ENCODE measurements around the gene SIGLEC7. TPM values are rescaled to one million over a fixed set of nuclear protein-coding genes. Genes with fewer than 3 reads are reported as not detected.

The SIGLEC7 gene
- polyA plus RNA-seq, 1 experiment: not detected

DNA sequence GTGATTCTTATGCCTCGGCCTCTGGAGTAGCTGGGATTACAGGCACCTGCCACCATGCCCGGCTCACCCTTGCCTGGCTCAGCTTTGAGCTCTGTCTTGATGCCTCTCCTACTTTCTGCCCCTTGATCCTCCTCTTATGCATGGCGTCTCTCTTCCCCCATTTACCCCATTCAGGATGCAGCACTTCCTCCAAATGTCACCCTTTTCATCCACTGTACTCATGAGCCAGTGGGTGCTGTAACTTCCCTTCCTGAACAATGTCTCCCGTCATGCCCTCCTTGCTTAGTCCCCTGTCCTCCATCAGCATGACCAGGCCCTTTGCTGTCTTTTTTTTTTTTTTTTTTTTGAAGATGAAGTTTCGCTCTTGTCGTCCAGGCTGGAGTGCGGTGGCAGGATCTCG, 20.8 kb upstream of the SIGLEC7 start:
- ChIA-PET CTCF (no interaction called here), POLR2A (no interaction called here)
- no peak overlapping the region for H3K27ac ChIP-seq (ENCODE audit: low read depth, low read length)
- H3K27me3 ChIP-seq (ENCODE audit: control insufficient read depth, insufficient read depth, low read length): no peaks in the 10 kb centered on the region
- no peaks in the 10 kb centered on the region for H3K9me3 ChIP-seq (ENCODE audit: control insufficient read depth, insufficient read depth, low read length)
- no peak for DNase-seq (ENCODE audit: low read depth, low spot score)
- TF ChIP-seq, protein P1, sequence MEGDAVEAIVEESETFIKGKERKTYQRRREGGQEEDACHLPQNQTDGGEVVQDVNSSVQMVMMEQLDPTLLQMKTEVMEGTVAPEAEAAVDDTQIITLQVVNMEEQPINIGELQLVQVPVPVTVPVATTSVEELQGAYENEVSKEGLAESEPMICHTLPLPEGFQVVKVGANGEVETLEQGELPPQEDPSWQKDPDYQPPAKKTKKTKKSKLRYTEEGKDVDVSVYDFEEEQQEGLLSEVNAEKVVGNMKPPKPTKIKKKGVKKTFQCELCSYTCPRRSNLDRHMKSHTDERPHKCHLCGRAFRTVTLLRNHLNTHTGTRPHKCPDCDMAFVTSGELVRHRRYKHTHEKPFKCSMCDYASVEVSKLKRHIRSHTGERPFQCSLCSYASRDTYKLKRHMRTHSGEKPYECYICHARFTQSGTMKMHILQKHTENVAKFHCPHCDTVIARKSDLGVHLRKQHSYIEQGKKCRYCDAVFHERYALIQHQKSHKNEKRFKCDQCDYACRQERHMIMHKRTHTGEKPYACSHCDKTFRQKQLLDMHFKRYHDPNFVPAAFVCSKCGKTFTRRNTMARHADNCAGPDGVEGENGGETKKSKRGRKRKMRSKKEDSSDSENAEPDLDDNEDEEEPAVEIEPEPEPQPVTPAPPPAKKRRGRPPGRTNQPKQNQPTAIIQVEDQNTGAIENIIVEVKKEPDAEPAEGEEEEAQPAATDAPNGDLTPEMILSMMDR (IDR thresholded peaks at IDR 0.05; ENCODE audit: low read depth, low read length): no peak
- H3K4me3 ChIP-seq (ENCODE audit: low read depth, low read length): no peak overlapping the region

DNA sequence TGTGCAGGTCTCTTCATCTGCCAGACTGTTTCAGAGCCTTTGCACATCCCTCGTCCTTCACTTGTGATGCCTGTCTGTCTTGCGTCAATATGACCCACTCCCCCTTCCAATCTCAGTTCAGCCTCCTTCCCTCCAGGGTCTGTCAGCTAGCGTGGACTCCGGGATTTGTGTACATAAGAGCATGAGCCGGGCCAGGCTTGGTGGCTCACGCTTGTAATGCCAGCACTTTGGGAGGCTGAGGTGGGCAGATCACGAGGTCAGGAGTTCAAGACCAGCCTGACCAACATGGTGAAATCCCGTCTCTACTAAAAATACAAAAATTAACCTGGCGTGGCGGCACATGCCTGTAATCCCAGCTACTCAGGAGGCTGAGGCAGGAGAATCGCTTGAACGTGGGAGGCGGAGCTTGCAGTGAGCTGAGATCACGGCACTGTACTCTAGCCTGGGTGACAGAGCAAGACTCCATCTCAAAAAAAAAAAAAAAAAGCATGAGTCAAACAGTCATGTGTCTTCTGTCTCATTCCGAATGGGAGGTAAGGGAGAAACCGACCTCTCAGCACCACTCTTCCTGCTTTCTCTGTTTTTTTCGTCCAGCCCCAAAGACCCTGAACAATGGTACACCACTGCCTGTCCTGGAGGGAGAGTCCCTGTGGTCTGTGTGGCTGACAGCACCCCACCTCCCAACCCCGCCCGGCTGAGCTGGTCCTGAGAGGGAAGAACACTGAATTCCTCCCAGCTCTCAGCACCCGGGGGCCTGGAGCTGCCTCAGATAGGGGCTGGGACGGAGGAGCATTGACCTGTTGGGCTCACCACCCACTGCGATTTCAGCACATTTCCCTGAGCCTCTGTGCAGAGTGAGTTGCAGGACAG, 19.8 kb upstream of the SIGLEC7 start:
- ChIA-PET POLR2A (interaction anchor here (0.6 kb wide), 1 partner anchor 70 kb away, joined by 3 read pairs; no protein-coding TSS in a partner anchor), CTCF (no interaction called here)
- Histone ChIP-seq H3K27ac (ENCODE audit: low read depth, low read length) (no peak overlapping the region), H3K9me3 (ENCODE audit: control insufficient read depth, insufficient read depth, low read length) (no peaks in the 10 kb centered on the region), H3K27me3 (ENCODE audit: control insufficient read depth, insufficient read depth, low read length) (no peaks in the 10 kb centered on the region), H3K4me3 (ENCODE audit: low read depth, low read length) (no peak overlapping the region)
- TF ChIP-seq, protein P1 (IDR thresholded peaks at IDR 0.05; ENCODE audit: low read depth, low read length): no peak
- no peak for DNase-seq (ENCODE audit: low read depth, low spot score)

DNA sequence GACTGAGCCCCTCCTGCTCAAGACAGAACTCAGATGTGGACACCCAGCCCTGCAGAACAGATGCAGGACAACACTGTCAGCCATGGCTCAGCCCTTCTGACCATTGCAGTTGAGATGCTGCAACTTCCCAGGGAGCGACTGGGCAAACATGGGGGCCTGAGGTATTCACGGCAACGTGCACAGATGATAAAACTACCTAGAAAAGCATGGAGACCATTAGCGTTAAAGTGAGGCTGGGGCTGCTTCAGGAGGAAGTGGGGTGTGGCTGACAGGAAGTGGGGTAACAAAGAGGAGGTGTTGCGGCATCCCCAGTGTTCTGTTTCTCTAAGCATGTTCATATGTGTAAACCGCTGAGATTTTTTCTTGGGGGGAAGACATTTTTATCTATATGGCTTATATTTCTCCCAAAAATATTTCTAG, 18.7 kb upstream of the SIGLEC7 start:
- Histone ChIP-seq H3K9me3 (ENCODE audit: control insufficient read depth, insufficient read depth, low read length) (no peaks in the 10 kb centered on the region), H3K27ac (ENCODE audit: low read depth, low read length) (no peak overlapping the region), H3K27me3 (ENCODE audit: control insufficient read depth, insufficient read depth, low read length) (no peaks in the 10 kb centered on the region), H3K4me3 (ENCODE audit: low read depth, low read length) (no peak overlapping the region)
- POLR2A ChIA-PET: no interaction called here
- CTCF ChIA-PET: no interaction called here
- TF ChIP-seq, protein P1 (IDR thresholded peaks at IDR 0.05; ENCODE audit: low read depth, low read length): no peak
- no peak for DNase-seq (ENCODE audit: low read depth, low spot score)

DNA sequence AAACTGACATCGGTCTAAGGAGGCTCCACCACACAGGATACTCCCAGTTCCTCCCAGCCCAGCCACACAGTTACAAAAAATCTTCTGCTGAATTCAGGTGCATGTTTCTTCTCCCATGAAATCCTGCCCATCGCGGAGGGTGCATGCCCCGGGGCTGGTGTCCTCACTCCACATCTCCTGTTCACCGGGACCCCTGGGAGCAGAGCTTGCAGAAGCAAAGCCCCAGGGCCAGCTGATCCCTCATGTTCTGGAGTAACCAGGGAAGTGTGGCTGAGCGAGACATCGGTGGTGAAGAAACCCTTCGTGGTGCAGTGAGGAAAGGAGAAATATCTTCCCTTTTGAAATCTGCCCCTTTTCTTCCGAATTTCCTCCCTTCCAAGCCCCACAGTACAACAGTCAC, 18.3 kb upstream of the SIGLEC7 start:
- no peaks in the 10 kb centered on the region for H3K9me3 ChIP-seq (ENCODE audit: control insufficient read depth, insufficient read depth, low read length)
- CTCF ChIA-PET: no interaction called here
- TF ChIP-seq, protein P1 (IDR thresholded peaks at IDR 0.05; ENCODE audit: low read depth, low read length): no peak
- no peaks in the 10 kb centered on the region for H3K27me3 ChIP-seq (ENCODE audit: control insufficient read depth, insufficient read depth, low read length)
- DNase-seq (ENCODE audit: low read depth, low spot score): no peak
- no peak overlapping the region for H3K4me3 ChIP-seq (ENCODE audit: low read depth, low read length)
- POLR2A ChIA-PET: no interaction called here
- H3K27ac ChIP-seq (ENCODE audit: low read depth, low read length): no peak overlapping the region

DNA sequence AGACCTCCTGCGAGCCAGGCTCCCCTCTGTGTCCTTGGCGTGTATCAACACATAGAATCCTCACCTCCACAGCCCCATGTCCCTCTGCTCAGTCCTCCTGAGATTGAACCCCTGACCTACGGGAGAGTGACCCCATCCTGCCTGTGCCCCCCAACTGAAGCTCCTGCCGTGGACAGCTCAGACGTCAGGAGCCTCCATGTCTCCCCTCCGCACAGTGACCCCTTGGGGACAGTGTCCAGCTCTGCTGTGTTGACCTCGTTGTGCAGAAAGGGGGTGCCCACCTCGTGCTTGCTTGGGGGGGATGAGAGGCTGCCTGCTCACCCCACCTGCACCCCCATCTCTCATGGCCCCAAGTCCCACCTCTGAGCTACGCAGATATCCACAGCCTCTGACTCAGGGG, 17.9 kb upstream of the SIGLEC7 start:
- Histone ChIP-seq H3K9me3 (ENCODE audit: control insufficient read depth, insufficient read depth, low read length) (no peaks in the 10 kb centered on the region), H3K27me3 (ENCODE audit: control insufficient read depth, insufficient read depth, low read length) (no peaks in the 10 kb centered on the region), H3K4me3 (ENCODE audit: low read depth, low read length) (no peak overlapping the region), H3K27ac (ENCODE audit: low read depth, low read length) (no peak overlapping the region)
- TF ChIP-seq, protein P1 (IDR thresholded peaks at IDR 0.05; ENCODE audit: low read depth, low read length): no peak
- DNase-seq (ENCODE audit: low read depth, low spot score): no peak
- CTCF ChIA-PET: no interaction called here
- POLR2A ChIA-PET: no interaction called here
